Astrocyte of the spinal cord (primary cell): ENCODE data around the gene TEX28.
A peak's percentile ranks its signal among the peaks of the same experiment; 100 is the strongest.

ENCODE experiments used
- DNase-seq: peaks from one replicate; pipeline ENCODE4 v3.0.0; 2011; ENCODE audit warnings: low read depth, low spot score
- H3K4me3 ChIP-seq: 2 replicates; pipeline ENCODE4 v1.5.1; 2011; ENCODE audit warnings: low read depth, mild to moderate bottlenecking, low read length, moderate library complexity
- in situ Hi-C: cut with HindIII; loops from 2 replicates; pipeline ENCODE4 v1.10.0; 2017; ENCODE audit warnings: low sequenced_read_pairs
- TF ChIP-seq, protein P1 (sequence below): IDR thresholded peaks from 2 replicates; pipeline ENCODE4 v1.5.1; 2012; ENCODE audit warnings: low read depth, mild to moderate bottlenecking, low read length, inconsistent platforms

TEX28 gene

DNA sequence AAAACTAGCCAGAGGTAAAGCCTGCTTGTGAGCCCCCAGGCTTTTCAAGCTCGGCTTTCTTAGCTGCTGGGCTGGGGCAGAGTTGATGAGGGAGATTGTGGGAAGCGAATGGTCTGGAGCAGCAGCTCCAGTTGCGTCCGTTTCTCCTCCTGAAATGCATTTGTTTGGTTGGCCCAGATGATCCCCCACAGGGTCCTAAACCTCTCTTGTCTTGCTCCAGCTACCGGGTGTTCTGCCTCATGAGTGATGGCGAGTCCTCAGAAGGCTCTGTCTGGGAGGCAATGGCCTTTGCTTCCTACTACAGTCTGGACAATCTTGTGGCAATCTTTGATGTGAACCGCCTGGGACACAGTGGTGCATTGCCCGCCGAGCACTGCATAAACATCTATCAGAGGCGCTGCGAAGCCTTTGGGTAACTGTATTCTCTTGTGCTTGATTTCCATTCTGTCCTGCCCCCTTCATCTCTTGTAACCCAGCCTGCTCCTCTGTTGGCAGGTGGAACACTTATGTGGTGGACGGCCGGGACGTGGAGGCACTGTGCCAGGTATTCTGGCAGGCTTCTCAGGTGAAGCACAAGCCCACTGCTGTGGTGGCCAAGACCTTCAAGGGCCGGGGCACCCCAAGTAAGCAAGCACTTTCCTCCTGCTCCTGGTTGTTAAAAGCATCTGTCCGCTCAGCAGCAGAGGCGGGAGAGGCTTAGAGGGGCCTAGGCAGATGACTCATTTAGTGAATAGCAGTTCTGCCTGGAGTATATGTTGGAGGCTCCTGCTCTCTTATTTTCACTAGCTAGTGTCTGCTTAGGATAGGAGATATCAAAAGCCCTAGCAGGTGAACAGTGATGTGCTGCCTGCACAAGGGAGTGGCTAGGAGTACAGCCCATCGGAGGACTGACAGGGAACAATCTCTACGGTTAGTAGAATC, 16.0 kb upstream of the TEX28 start:
- no peak for DNase-seq
- TF ChIP-seq, protein P1, sequence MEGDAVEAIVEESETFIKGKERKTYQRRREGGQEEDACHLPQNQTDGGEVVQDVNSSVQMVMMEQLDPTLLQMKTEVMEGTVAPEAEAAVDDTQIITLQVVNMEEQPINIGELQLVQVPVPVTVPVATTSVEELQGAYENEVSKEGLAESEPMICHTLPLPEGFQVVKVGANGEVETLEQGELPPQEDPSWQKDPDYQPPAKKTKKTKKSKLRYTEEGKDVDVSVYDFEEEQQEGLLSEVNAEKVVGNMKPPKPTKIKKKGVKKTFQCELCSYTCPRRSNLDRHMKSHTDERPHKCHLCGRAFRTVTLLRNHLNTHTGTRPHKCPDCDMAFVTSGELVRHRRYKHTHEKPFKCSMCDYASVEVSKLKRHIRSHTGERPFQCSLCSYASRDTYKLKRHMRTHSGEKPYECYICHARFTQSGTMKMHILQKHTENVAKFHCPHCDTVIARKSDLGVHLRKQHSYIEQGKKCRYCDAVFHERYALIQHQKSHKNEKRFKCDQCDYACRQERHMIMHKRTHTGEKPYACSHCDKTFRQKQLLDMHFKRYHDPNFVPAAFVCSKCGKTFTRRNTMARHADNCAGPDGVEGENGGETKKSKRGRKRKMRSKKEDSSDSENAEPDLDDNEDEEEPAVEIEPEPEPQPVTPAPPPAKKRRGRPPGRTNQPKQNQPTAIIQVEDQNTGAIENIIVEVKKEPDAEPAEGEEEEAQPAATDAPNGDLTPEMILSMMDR: no peak
- no peak overlapping the region for H3K4me3 ChIP-seq
- in situ Hi-C loops: no loop called here

DNA sequence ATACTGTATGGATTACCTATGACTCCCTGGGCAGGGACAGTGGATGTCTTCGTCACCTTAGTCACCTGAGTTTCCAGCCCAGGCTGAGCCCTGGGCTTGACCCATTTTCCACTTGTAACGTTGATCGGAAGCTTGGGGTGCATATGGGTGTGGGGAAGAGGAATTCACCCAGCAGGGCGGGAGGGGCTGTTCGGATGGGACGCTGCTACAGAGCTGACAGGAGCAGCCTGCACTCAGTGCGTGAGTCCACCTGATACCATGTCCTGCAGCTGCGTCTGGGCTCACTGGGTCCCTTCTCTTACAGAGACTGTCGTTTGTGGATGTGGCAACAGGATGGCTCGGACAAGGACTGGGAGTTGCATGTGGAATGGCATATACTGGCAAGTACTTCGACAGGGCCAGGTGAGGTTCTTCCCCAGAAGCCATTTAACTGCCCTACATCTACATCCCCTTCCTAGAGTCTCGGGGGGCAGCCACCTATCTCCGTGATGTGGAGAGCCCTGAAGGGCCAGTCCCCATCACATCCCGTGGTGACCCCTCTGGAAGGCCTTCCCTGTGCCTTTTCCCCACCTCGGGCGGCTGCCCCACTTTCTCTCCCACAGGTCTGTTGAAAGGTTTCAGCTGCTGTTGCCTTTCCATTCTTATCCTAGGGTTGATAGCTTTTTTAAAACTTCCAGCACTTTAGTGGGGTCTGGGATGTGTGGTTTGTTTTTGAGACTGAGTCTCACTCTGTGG, 14.3 kb upstream of the TEX28 start:
- in situ Hi-C loops: no loop called here
- H3K4me3 ChIP-seq: no peak overlapping the region
- no peak for DNase-seq
- TF ChIP-seq, protein P1: no peak

DNA sequence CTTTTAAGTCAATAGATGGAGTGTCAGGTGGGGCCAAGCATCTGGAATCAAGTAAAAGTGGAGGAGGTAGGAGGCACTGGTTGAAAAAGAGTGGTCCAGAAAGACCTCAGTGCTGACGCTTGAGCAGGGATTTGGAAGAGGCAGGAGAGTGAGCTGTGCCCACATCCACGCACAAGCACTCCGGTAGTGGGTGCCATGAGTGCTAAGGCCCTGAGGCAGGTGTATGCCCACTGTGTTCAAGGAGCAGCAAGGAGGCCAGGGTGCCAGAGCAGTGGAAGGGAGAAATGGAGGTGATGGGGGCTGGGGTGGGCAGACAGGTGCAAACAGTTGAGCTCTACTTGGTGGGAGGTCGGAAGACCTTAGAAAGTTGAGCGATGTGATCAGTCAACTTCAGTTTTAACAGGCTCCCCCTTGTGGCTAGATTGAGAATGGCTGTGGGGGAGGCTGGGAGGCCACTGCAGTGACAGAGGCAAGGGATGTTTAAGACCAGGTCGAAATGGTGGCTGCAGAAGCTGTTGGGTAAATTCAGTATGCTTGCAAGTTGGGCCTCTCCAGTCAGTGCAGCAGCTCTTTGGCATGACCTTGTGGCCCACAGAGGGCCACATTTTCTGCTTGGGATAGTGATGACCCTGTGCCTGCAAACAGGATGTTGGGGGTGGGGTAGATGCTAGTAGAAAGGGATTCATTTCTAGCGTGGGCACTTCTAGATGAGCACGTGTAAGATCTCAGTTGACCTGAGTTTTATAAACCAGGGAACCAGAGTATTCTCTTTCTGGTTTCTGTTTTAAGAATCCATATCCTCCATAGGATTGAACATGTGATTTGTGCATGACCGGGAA, 13.4 kb upstream of the TEX28 start:
- DNase-seq: peak; percentile 18
- H3K4me3 ChIP-seq: no peak overlapping the region
- TF ChIP-seq, protein P1: peak; percentile 76
- in situ Hi-C loops: no loop called here

DNA sequence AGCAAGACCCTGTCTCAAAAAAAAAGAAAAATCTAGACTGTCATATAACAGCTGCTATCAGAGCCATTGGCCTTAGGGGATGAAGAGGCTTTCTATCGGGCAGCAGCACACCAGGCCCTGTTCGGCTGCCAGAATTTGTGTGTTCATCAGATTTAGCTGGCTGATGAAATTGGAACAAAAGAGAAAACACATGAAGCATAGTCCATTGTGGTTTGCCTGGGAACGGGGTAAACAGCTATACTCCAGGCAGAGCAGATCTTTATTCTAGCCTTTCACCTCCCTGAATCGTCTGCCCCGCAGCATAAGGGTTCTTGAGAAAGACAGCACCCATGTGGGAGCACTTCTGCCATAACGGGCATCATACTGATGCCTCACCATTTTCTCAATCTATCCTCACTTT, 12.3 kb upstream of the TEX28 start:
- in situ Hi-C loops: no loop called here
- H3K4me3 ChIP-seq: no peak overlapping the region
- DNase-seq: no peak
- TF ChIP-seq, protein P1: no peak

DNA sequence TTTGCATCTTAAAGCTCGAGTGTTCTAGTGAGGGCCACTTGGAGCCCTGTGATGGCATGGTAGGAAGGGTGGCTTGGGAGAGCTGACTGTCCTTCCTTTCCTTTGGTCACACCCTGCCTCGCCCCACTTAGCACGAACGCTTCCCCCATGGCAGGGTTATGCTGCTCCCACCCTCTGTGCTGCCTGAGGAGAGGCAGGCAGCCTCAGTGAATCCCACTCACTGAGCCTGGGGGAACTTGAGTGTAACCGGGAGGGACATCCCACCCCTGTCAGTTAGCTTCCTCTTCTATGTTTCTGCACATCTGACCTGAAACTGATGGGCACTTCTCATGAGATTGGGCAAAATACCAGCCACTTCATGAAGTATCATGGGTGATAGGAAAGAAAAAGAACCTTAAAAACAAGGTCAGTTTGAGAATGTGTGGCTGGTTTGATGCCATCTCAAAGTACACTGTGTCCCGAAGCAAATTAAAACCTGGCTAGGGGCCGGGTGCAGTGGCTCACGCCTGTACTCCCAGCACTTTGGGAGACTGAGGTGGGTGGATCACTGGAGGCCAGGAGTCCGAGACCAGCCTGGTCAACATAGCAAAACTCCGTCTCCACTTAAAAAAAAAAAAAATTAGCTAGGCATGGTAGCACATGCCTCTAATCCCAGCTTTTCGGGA, 10.7 kb upstream of the TEX28 start:
- in situ Hi-C loops: no loop called here
- TF ChIP-seq, protein P1: no peak
- DNase-seq: no peak
- no peak overlapping the region for H3K4me3 ChIP-seq

DNA sequence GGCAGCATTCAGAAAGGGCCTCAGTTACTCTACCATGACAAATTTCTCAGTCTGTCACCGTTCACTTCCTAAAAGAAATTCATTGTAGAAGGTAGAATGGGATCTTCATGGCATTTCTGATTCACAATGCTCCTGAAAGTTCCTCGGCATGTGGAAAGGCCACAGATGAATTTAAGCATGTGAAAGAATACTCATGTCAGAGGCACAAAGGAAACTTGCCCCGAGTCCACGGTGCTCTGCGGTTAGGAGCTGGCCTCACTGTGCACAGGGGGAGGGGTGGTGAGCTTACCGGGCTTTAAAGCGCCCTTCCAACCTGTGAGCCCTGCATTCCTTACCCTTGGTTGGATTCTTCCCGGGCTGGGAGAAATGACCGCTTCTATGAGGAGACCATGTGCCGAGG, 9.9 kb upstream of the TEX28 start:
- in situ Hi-C loops: no loop called here
- DNase-seq: no peak
- H3K4me3 ChIP-seq: no peak overlapping the region
- TF ChIP-seq, protein P1: no peak
